Heart right ventricle (tissue), 16 donors: ENCODE data around the gene RHOC. TPM values are rescaled to one million over a fixed set of nuclear protein-coding genes. Genes with fewer than 3 reads are reported as not detected.

Experiments
- ATAC-seq, 8 donors: fragments of 200-7000 bp; cut with Tn5 transposase; one replicate each; pipeline ENCODE4 v1.9.1; 2020; ENCODE audit warnings: mild to moderate bottlenecking in 8 of 8, moderate library complexity in 8 of 8, moderate number of reproducible peaks in 1 of 8
- DNase-seq, 2 donors: peaks; one replicate each; pipeline ENCODE4 v3.0.0-alpha.2; 2020
- H3K27ac ChIP-seq, 10 donors: fragments of 200-600 bp; sonication (generic) in 2 of 10; one replicate each; pipeline versions ENCODE4 v1.5.0 to v1.8.0; 2020 to 2022; ENCODE audit warnings: mild to moderate bottlenecking in 3 of 10
- H3K27me3 ChIP-seq, 7 donors: fragments of 200-600 bp; one replicate each; pipeline ENCODE4 v1.8.0; 2021 to 2022; ENCODE audit warnings: mild to moderate bottlenecking in 2 of 7
- H3K36me3 ChIP-seq, 9 donors: fragments of 200-600 bp; sonication (generic) in 1 of 9; one replicate each; pipeline versions ENCODE4 v1.5.0 to v1.8.0; 2020 to 2022; ENCODE audit warnings: mild to moderate bottlenecking in 2 of 9
- H3K4me1 ChIP-seq, 9 donors: fragments of 200-600 bp; sonication (generic) in 1 of 9; one replicate each; pipeline versions ENCODE4 v1.5.0 to v1.8.0; 2020 to 2022; ENCODE audit warnings: mild to moderate bottlenecking in 4 of 9
- H3K4me3 ChIP-seq, 10 donors: fragments of 200-600 bp; sonication (generic) in 2 of 10; one replicate each; pipeline versions ENCODE4 v1.5.0 to v1.8.0; 2020 to 2022; ENCODE audit warnings: mild to moderate bottlenecking in 7 of 10, moderate library complexity in 2 of 10
- H3K9me3 ChIP-seq, 11 donors: fragments of 200-600 bp in 10 of 11; sonication (generic) in 2 of 11; one replicate each; pipeline versions ENCODE4 v1.5.0 to v1.8.0; 2013 to 2022; ENCODE audit warnings: mild to moderate bottlenecking in 2 of 11, control low read depth in 1 of 11, moderate library complexity in 1 of 11
- WGBS, 2 donors: extraction: QIAGEN DNeasy Blood & Tissue Kit; methylation state at CpG; one replicate each; pipeline ENCODE4 v1.1.7; 2013; ENCODE audit warnings: inconsistent platforms in 1 of 2; 5-methylcytosine and 5-hydroxymethylcytosine counted together
- intact Hi-C, 10 donors: fragments of 100-400 bp; cut with DNase I; formaldehyde crosslinking; loops; one replicate each; pipeline versions ENCODE4 v1.11.1 to v1.14.2; 2022
- long read RNA-seq, 3 donors: library from polyadenylated mRNA; unstranded; transcript quantifications; one replicate each; pipeline ENCODE4 v2.0.0, GENCODE V29; 2020 to 2021
- polyA plus RNA-seq, 2 donors: library from polyadenylated mRNA; stranded (reverse); fragments of 200-250 nt; gene quantifications; one replicate each; pipeline ENCODE4 v1.2.3, GENCODE V29; 2013
- total RNA-seq, 10 donors: library from RNA; stranded (reverse); fragmentation: NEBNext Ultra II Directional in 3 of 10; extraction: Animal tissue kit (Norgen Biotek cat#: 25700) in 3 of 10; gene quantifications; one replicate each; pipeline versions ENCODE4 v1.2.1 to v1.2.4, GENCODE V29; 2021 to 2023
- TF ChIP-seq, protein P1 (sequence below), 9 donors: fragments of 200-600 bp; sonication (generic) in 2 of 9; IDR thresholded peaks; one replicate each; pipeline versions ENCODE4 v1.5.0 to v1.8.0; 2021 to 2022; ENCODE audit warnings: antibody characterized with exemption in 9 of 9, mild to moderate bottlenecking in 5 of 9, moderate library complexity in 1 of 9
- donor health status: Arrhythmogenic right ventricular cardiomyopathy.
- donor health status: ischemic (EF 13 %, LVEDD 7.1; RV severe dilation, severe dysfunction).
- donor health status: healthy with polysubstance abuse.
- donor health status: DM: no; HTN: yes; CAD: no.
- donor health status: DM: no; HTN: no; CAD: no.
- donor health status: ischemic (EF 25% LVEDD 6.9; RV normal size, moderate dysfunction).
- donor health status: ischemic (EF 25% LVEDD 5.7; RV mildly dilated, moderate dysfunction).
- donor health status: healthy.
- donor health status: DM: yes; HTN: yes; CAD: no.
- donor health status: Ischemic cardiomyopathy.
- donor health status: ischemic (EF 35%, LVEDD 5.7; RV mildly dilated, moderate dysfunction).
- donor health status: nonischemic (EF 11% LVEDD 7.7; RV severe dilation, severe dysfunction).
- donor health status: DM: yes; HTN: yes; CAD: no.
- donor health status: PGD.
- donor health status: ischemic (EF 29% LVEDD 5.4; RV normal size, mild dysfunction).
- donor health status: nonischemic (EF 23%, LVEDD 6.1; RV moderate dilation, normal function).

The RHOC gene
- total RNA-seq = 100 to 1,000 TPM; 115 to 225 (median 158) TPM
- 100 to 1,000 TPM; 156 to 408 TPM for polyA plus RNA-seq
- long read RNA-seq, donor 1, transcript RHOC-208 (5 exons, 1,355 nt) = minor isoform, 17 of 57 reads
- long read RNA-seq, donor 1, transcript RHOC-202 (6 exons, 1,418 nt) = major isoform, 23 of 57 reads
- long read RNA-seq, donor 1, partial matches to known transcripts = 7 of 57 reads
- long read RNA-seq, donor 1, other reads (novel, unspliced or antisense) = 8 of 57 reads
- long read RNA-seq, donor 2, transcript RHOC-202 (6 exons, 1,418 nt) = minor isoform, 19 of 97 reads
- long read RNA-seq, donor 2, transcript RHOC-208 (5 exons, 1,355 nt) = major isoform, 39 of 97 reads
- long read RNA-seq, donor 2, partial matches to known transcripts = 19 of 97 reads
- long read RNA-seq, donor 2, other reads (novel, unspliced or antisense) = 18 of 97 reads
- long read RNA-seq, donor 3, transcript RHOC-202 (6 exons, 1,418 nt) = major isoform, 48 of 103 reads
- long read RNA-seq, donor 3, transcript RHOC-208 (5 exons, 1,355 nt) = minor isoform, 23 of 103 reads
- long read RNA-seq, donor 3, partial matches to known transcripts = 21 of 103 reads
- long read RNA-seq, donor 3, other reads (novel, unspliced or antisense) = 5 of 103 reads

DNA sequence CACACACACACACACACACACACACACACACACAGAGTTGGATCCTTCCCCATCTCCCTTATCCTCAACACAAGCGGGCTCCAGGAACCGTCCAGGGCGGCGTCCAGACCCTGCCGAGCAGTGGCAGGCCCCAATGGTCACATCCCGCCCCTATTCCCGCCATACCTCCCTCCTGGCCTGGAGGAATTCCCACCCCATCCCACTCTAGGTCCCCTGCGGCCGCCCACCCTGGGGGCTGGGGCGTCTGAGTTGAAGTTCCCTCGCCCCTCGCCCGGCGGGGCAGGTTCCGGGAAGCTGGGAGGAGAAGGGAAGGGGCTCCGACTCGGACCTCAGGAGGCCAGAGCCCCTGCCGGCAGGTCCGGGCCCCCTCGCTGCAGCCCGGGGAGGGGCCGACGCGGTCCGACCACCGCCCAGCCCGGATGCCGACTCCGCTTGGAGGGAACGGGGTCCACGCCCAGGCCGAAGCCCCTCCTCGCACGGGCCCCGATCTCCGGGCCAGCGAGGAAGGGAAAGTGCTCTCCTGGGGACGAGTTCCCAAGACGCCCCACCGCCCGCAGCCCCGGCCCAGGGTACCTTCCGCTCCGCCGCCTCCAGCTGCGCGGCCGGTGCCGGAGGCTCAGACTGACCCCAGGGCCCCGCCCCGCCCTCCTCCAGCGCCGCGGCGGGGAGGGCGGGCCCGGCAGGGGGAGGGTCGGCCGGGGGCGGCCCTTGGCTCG is at the start of gene RHOC:
TSS of gene RHOC (minus strand) at position 623 of the 716 bp plus-strand sequence. CDS start 3,328 bp downstream, outside the sequence.
- Histone ChIP-seq H3K9me3 (no peaks in the 10 kb centered on the region), H3K4me1 (peaks cover 14 to 51% (median 48%) of the 10 kb centered on the region in 9 donors), H3K27ac (peak within 1 kb of the TSS; percentile 96 to 100 (median 99)), H3K27me3 (no peaks in the 10 kb centered on the region), H3K4me3 (peak within 1 kb of the TSS; percentile 89 to 100 (median 98)), H3K36me3 (peaks cover 0 to 27% (median 12%) of the 10 kb centered on the region in 9 donors)
- peak; percentile 63 to 88 (median 77) for ATAC-seq
- 1% methylated on average over 39 to 61 of the region's 61 CpGs for WGBS, 2 donors
- peak; percentile 78 to 81 for DNase-seq
- intact Hi-C loops = loop anchor here (1.0 to 10.0 kb wide), 16 partner anchors 32 to 972 kb away; partner anchors contain the start of genes CAPZA1 (in 6 of the 10), ST7L (in 6 of the 10), MOV10 (in 5 of the 10) and CTTNBP2NL (in 1 of the 10)
- TF ChIP-seq, protein P1, sequence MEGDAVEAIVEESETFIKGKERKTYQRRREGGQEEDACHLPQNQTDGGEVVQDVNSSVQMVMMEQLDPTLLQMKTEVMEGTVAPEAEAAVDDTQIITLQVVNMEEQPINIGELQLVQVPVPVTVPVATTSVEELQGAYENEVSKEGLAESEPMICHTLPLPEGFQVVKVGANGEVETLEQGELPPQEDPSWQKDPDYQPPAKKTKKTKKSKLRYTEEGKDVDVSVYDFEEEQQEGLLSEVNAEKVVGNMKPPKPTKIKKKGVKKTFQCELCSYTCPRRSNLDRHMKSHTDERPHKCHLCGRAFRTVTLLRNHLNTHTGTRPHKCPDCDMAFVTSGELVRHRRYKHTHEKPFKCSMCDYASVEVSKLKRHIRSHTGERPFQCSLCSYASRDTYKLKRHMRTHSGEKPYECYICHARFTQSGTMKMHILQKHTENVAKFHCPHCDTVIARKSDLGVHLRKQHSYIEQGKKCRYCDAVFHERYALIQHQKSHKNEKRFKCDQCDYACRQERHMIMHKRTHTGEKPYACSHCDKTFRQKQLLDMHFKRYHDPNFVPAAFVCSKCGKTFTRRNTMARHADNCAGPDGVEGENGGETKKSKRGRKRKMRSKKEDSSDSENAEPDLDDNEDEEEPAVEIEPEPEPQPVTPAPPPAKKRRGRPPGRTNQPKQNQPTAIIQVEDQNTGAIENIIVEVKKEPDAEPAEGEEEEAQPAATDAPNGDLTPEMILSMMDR (IDR thresholded peaks at IDR 0.05) = no peak

DNA sequence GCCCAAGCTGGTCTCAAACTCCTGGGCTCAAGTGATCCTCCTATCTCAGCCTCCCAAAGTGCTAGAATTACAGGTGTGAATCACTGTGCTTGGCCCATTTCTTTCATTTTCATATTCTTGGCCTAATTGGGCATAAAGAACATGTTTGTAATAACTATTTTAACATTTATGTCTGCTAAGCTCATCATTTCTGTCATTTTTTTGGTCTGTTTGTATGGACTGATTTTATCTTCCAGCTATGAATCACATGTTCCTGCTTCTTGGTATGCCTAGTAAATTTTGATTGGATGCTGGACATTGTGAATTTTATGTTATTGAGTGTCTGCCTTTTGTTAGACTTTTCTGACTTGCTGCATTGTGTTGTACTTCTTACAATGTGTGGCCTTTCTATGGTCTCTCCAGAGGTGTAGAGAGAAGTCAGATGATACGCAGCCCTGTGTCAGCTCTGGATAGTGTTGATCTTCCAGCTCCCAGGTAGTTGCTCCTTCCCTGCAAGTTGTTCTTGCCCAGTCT is 47.2 kb upstream of the RHOC start:
- H3K9me3 ChIP-seq = peaks cover 0 to 13% (median 0%) of the 10 kb centered on the region in 11 donors
- WGBS, 2 donors = 4 to 44% methylated on average over 1 of the region's 1 CpG
- H3K27me3 ChIP-seq = peaks cover 0 to 24% (median 10%) of the 10 kb centered on the region in 7 donors
- H3K4me1 ChIP-seq = no peaks in the 10 kb centered on the region
- TF ChIP-seq, protein P1 (IDR thresholded peaks at IDR 0.05) = no peak
- DNase-seq = no peak
- no peak overlapping the region for H3K27ac ChIP-seq
- no peaks in the 10 kb centered on the region for H3K36me3 ChIP-seq
- intact Hi-C loops = no loop called here
- H3K4me3 ChIP-seq = no peak overlapping the region
- no peak for ATAC-seq

DNA sequence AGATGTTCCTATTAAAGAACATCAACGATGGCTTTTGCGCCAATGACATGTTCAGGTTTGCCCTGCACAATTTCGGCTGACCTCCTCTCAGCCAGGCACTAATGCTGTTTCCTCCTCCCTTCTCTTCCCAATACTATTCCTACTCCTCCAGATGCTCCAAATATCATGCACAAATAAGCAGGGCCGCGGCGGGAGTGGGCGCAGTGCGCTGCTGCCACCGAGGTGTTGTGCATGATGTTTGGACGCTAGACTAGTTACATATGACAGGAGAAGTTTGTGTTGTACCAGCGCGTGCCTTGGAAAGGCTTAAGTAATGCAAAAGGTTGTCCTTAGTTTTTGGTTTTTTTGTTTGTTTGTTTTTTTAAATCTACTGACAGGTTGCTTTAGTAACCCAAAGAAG is 41.5 kb upstream of the RHOC start:
- 89 to 92% methylated on average over 12 of the region's 12 CpGs for WGBS, 2 donors
- Histone ChIP-seq H3K9me3 (peaks cover 0 to 2% (median 0%) of the 10 kb centered on the region in 11 donors), H3K4me3 (no peak overlapping the region), H3K4me1 (peaks cover 0 to 14% (median 10%) of the 10 kb centered on the region in 9 donors), H3K27ac (no peak overlapping the region), H3K36me3 (no peaks in the 10 kb centered on the region), H3K27me3 (peaks cover 0 to 51% (median 47%) of the 10 kb centered on the region in 7 donors)
- no peak for ATAC-seq
- intact Hi-C loops = no loop called here
- DNase-seq = no peak
- TF ChIP-seq, protein P1 (IDR thresholded peaks at IDR 0.05) = no peak
